Activated T-helper 2 cell treated with anti-CD3 and anti-CD28 coated beads, Interferon-gamma antibody, Interleukin-2, Interleukin-4, amounts not matched to agents 10 μg/mL and 5 μg/mL and 100 μg/mL, durations not matched to agents 14 hours and 24 hours and 36 hours (primary cell): ENCODE results near the gene PMPCA. TPM values are rescaled to one million over a fixed set of nuclear protein-coding genes. Genes with fewer than 3 reads are reported as not detected.

Source experiments
- DNase-seq: peaks from one replicate; pipeline ENCODE4 v3.0.0; 2021; ENCODE audit warnings: low spot score
- H3K27ac Mint-ChIP-seq: one replicate; pipeline ENCODE4 v1.8.0; 2021; ENCODE audit warnings: mixed read lengths
- H3K27me3 Mint-ChIP-seq: one replicate; pipeline ENCODE4 v1.8.0; 2021; ENCODE audit warnings: low read depth, mixed read lengths
- H3K36me3 Mint-ChIP-seq: one replicate; pipeline ENCODE4 v1.8.0; 2021; ENCODE audit warnings: low read depth, mixed read lengths
- H3K4me1 Mint-ChIP-seq: one replicate; pipeline ENCODE4 v1.8.0; 2021; ENCODE audit warnings: low read depth, mixed read lengths
- H3K4me3 Mint-ChIP-seq: one replicate; pipeline ENCODE4 v1.8.0; 2021; ENCODE audit warnings: low read depth, mild to moderate bottlenecking, moderate library complexity, mixed read lengths
- H3K9me3 Mint-ChIP-seq: one replicate; pipeline ENCODE4 v1.8.0; 2021; ENCODE audit warnings: mixed read lengths
- intact Hi-C: fragments of 100-400 bp; cut with micrococcal nuclease; formaldehyde crosslinking; loops from one replicate; pipeline ENCODE4 v1.15.1; 2023
- total RNA-seq: library from RNA; stranded (reverse); gene quantifications from 2 replicates; pipeline ENCODE4 v1.2.3, GENCODE V29; 2022

The PMPCA gene
- total RNA-seq, 1 donor from 2014 or later: 111 TPM

GRCh38 chr9:136429683-136430491, 19.4 kb downstream of the PMPCA start:
- no peaks in the 10 kb centered on the region for H3K9me3 Mint-ChIP-seq
- H3K27ac Mint-ChIP-seq: no peak overlapping the region
- no peaks in the 10 kb centered on the region for H3K27me3 Mint-ChIP-seq
- DNase-seq: no peak
- intact Hi-C loops: no loop called here
- H3K4me3 Mint-ChIP-seq: no peak overlapping the region
- peaks cover 4% of the 10 kb centered on the region for H3K4me1 Mint-ChIP-seq
- H3K36me3 Mint-ChIP-seq: peaks cover 31% of the 10 kb centered on the region

- Mint-ChIP-seq H3K36me3 (peaks cover 27% of the 10 kb centered on the region), H3K9me3 (no peaks in the 10 kb centered on the region), H3K27ac (no peak overlapping the region), H3K4me3 (no peak overlapping the region), H3K4me1 (no peaks in the 10 kb centered on the region), H3K27me3 (no peaks in the 10 kb centered on the region)
- no peak for DNase-seq
- intact Hi-C loops: no loop called here
These were observed 20.3 kb downstream of the PMPCA start for GRCh38 chr9:136430588-136431234.

- no peaks in the 10 kb centered on the region for H3K9me3 Mint-ChIP-seq
- peaks cover 28% of the 10 kb centered on the region for H3K36me3 Mint-ChIP-seq
- intact Hi-C loops: no loop called here
- peaks cover 7% of the 10 kb centered on the region for H3K4me1 Mint-ChIP-seq
- no peak overlapping the region for H3K27ac Mint-ChIP-seq
- DNase-seq: no peak
- H3K4me3 Mint-ChIP-seq: no peak overlapping the region
- H3K27me3 Mint-ChIP-seq: no peaks in the 10 kb centered on the region
These were observed 21.4 kb downstream of the PMPCA start for GRCh38 chr9:136431782-136432350.

GRCh38 chr9:136432591-136432990, 22.1 kb downstream of the PMPCA start:
- H3K9me3 Mint-ChIP-seq: no peaks in the 10 kb centered on the region
- no peak overlapping the region for H3K27ac Mint-ChIP-seq
- peaks cover 14% of the 10 kb centered on the region for H3K4me1 Mint-ChIP-seq
- H3K27me3 Mint-ChIP-seq: no peaks in the 10 kb centered on the region
- no peak for DNase-seq
- peaks cover 28% of the 10 kb centered on the region for H3K36me3 Mint-ChIP-seq
- intact Hi-C loops: no loop called here
- H3K4me3 Mint-ChIP-seq: no peak overlapping the region

GRCh38 chr9:136433043-136433715, 22.7 kb downstream of the PMPCA start:
- Mint-ChIP-seq H3K4me3 (no peak overlapping the region), H3K27ac (no peak overlapping the region), H3K36me3 (peaks cover 30% of the 10 kb centered on the region), H3K4me1 (peaks cover 17% of the 10 kb centered on the region), H3K9me3 (no peaks in the 10 kb centered on the region), H3K27me3 (no peaks in the 10 kb centered on the region)
- intact Hi-C loops: no loop called here
- DNase-seq: no peak

GRCh38 chr9:136433849-136434579, 23.6 kb downstream of the PMPCA start:
- H3K27me3 Mint-ChIP-seq: no peaks in the 10 kb centered on the region
- intact Hi-C loops: no loop called here
- no peaks in the 10 kb centered on the region for H3K9me3 Mint-ChIP-seq
- DNase-seq: no peak
- no peak overlapping the region for H3K27ac Mint-ChIP-seq
- peaks cover 28% of the 10 kb centered on the region for H3K36me3 Mint-ChIP-seq
- no peak overlapping the region for H3K4me3 Mint-ChIP-seq
- peaks cover 19% of the 10 kb centered on the region for H3K4me1 Mint-ChIP-seq

GRCh38 chr9:136434580-136435169, 24.2 kb downstream of the PMPCA start:
- Mint-ChIP-seq H3K27me3 (no peaks in the 10 kb centered on the region), H3K4me3 (no peak overlapping the region), H3K4me1 (peaks cover 19% of the 10 kb centered on the region), H3K36me3 (peaks cover 27% of the 10 kb centered on the region), H3K9me3 (no peaks in the 10 kb centered on the region), H3K27ac (no peak overlapping the region)
- intact Hi-C loops: loop anchor here (5.0 kb wide), 1 partner anchor 48 kb away; the partner anchor contains the start of gene SEC16A
- no peak for DNase-seq

GRCh38 chr9:136436055-136436634, 25.7 kb downstream of the PMPCA start:
- H3K9me3 Mint-ChIP-seq: no peaks in the 10 kb centered on the region
- no peak for DNase-seq

GRCh38 chr9:136437430-136437829, 27.0 kb downstream of the PMPCA start:
- Mint-ChIP-seq H3K27ac (peak overlapping the region; percentile 46), H3K4me3 (peak overlapping the region; percentile 83), H3K9me3 (no peaks in the 10 kb centered on the region), H3K36me3 (peaks cover 43% of the 10 kb centered on the region), H3K27me3 (no peaks in the 10 kb centered on the region), H3K4me1 (peaks cover 19% of the 10 kb centered on the region)
- intact Hi-C loops: loop anchor here (5.0 kb wide), 1 partner anchor 45 kb away; the partner anchor contains the start of gene SEC16A
- DNase-seq: no peak

More at GRCh38 chr9:136436055-136436634, 25.7 kb downstream of the PMPCA start:
- Mint-ChIP-seq H3K36me3 (peaks cover 34% of the 10 kb centered on the region), H3K27me3 (no peaks in the 10 kb centered on the region), H3K4me3 (peak overlapping the region; percentile 83), H3K27ac (no peak overlapping the region), H3K4me1 (peaks cover 19% of the 10 kb centered on the region)
- intact Hi-C loops: loop anchor here (5.0 kb wide), 1 partner anchor 46 kb away; the partner anchor contains the start of gene SEC16A

GRCh38 chr9:136437839-136438547, 27.5 kb downstream of the PMPCA start:
- Mint-ChIP-seq H3K4me3 (peak overlapping the region; percentile 83), H3K27ac (peak overlapping the region; percentile 43), H3K9me3 (no peaks in the 10 kb centered on the region), H3K4me1 (peaks cover 19% of the 10 kb centered on the region), H3K36me3 (peaks cover 49% of the 10 kb centered on the region), H3K27me3 (no peaks in the 10 kb centered on the region)
- intact Hi-C loops: loop anchor here (2.0 to 5.0 kb wide), 2 partner anchors 37 to 44 kb away; partner anchors contain the start of genes SEC16A and SNAPC4
- no peak for DNase-seq
